GM19351 (cell line): Measurements from ENCODE around the gene STK36.

ENCODE experiments used
- ATAC-seq: cut with Tn5 transposase; IDR thresholded peaks from one replicate; pipeline ENCODE4 v1.9.1; 2021; ENCODE audit warnings: mild to moderate bottlenecking, moderate library complexity; ENCODE audit not compliant: unreplicated experiment

STK36 gene

DNA sequence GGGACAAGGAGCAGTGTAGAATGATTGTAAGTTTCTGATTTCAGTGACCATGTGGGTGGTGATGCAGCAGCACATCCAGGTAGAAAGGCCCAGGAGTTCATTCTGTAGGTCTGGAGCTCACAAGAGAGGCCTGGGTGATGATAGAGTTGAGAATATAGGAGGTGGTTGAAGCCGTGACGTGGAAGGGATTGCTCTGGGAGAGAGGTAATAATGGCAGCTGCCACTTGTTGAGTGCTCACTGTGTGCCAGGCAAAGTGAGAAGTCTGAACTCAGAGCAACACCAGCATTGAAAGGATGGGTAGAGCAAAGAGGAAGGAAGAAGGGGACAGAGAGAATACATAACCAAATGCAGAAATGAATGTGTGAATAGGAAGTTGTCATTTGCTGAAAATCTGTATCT, 42.0 kb downstream of the STK36 start:
- no peak for ATAC-seq

- no peak for ATAC-seq
These were observed 44.2 kb downstream of the STK36 start for GRCh38 chr2:218716070-218716469.

DNA sequence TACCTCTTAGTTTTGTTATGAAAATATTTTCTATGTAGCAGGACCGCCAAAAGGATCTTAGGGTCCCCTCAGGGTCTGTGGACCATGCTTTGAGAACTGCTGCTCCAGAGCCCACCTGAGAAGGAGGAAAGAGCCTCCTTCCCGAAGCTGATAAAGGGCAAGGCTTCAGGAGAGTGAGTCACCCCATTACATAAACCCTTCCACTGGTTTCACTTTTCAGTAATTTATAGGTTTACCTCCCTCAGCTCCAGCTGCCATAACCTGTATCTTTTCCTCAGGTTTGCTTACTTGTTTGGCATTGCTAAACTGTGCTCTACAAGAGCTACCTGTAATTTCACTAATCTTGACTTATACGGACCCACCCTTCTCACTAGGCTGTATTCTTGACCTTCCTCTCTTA, 45.4 kb downstream of the STK36 start:
- ATAC-seq = no peak

DNA sequence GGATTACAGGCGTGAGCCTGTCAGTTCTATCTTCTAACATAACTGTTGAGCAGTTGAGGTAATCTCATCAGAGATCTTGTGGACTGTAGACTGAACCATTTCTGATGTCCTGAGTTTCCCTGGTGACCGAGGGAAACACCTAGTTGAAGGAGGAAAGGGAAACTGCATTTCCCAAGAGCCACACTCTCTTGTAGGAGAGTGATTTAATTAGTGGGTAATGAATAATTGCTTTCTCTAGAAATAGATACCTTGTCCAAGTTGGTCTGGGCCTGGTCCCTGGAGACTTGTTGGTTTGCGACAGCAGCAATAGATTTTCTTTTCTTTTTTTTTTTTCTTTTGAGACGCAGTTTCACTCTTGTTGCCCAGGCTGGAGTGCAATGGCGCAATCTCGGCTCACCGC, 46.2 kb downstream of the STK36 start:
- no peak for ATAC-seq

DNA sequence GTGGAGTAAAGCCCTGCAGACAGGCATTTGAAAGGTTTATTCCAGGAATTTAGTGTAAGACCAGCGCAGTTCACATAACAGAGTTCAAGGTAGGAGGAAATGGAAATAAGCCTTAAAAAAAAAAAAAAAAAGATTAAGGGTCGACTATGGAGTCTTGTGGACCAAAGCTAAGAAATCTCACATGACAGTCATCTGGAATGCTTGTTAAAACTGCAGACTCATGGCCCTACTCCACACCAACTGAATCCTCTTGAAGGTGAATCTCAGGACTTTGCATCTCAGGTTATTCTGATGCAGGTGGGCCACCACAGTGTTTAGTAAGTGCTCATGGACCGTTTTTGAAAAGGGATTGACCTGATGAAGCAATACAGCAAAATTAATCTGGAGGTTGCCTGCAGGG, 47.6 kb downstream of the STK36 start:
- no peak for ATAC-seq

DNA sequence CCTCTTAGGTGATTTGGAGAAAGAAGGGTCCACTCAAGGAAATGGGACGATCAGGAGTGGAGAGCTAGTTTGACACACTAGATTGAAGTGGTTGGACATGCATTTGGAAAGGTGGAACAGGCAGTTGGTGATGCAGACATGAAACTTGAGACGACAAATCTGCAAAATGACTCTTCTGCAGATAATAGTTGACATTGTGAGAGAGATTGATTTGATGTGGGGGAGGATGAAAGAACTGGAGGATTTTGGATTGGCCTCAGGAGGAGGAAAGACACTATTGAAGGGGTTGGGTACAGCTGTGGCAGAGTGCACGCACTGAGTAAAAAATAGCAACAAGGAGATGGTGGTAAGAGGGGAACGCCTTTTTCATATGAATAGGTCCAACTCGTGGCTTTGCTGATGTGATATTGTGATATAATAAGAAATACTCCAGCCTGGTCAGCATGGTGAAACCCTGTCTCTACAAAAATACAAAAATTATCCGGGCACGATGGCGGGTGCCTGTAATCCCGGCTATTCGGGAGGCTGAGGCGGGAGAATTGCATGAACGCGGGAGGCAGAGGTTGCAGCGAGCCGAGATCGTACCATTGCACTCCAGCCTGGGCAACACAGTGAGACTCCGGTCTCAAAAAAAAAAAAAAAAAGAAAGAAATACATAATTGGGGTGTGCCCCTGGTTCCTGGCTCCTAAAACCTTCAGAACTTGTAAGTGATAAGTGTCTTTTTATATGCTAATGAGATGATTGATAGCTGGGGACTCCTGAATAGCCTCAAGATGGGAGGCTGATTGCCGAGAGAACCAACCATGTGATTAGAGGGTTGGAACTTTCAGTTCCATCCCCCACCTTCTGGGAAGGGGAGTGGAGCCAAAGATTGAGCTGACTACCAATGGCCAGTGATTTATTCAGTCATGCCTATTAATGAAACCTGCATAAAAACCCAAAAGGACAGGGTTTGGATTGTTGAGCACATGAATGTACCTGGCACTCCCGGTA, 48.5 kb downstream of the STK36 start:
- ATAC-seq = no peak

DNA sequence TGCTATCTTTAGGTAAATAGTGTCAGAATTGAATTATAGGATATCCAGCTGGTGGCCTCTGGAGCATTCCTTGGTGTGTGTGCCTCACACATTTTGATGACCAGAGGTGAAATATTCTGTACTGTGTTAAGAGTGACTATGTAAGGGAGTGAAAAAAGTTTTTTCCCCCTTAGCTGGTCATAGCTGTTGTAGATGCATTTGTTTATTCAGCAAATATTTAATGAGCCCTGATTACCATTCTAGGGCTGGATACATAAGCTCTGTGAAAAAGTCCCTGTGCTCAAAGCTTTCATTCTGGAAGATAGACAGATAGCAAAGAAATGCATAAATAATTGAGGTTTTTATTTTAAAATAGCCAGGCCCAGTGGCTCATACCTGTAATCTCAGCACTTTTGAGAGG, 49.6 kb downstream of the STK36 start:
- ATAC-seq = no peak

GRCh38 chr2:218721934-218722333, 50.0 kb downstream of the STK36 start:
- no peak for ATAC-seq

- ATAC-seq = no peak
These were observed 50.5 kb downstream of the STK36 start for GRCh38 chr2:218722419-218722818.

- no peak for ATAC-seq
These were observed 51.2 kb downstream of the STK36 start for GRCh38 chr2:218722876-218723785.

- no peak for ATAC-seq
These were observed 54.2 kb downstream of the STK36 start for GRCh38 chr2:218726004-218726574.

- ATAC-seq = no peak
These were observed 55.7 kb downstream of the STK36 start for GRCh38 chr2:218727502-218728165.

- ATAC-seq = no peak
These were observed 57.8 kb downstream of the STK36 start for GRCh38 chr2:218729640-218730039.

- no peak for ATAC-seq
These were observed 60.3 kb downstream of the STK36 start for GRCh38 chr2:218732052-218732760.

GRCh38 chr2:218732761-218733158, 60.9 kb downstream of the STK36 start:
- no peak for ATAC-seq

- no peak for ATAC-seq
These were observed 61.5 kb downstream of the STK36 start for GRCh38 chr2:218733171-218734021.

GRCh38 chr2:218734190-218734975, 62.5 kb downstream of the STK36 start:
- ATAC-seq = no peak

- no peak for ATAC-seq
These were observed 64.6 kb downstream of the STK36 start for GRCh38 chr2:218736531-218736930.
